Endothelial cell of umbilical vein (primary cell): ENCODE data around the gene CLDN7. TPM values are rescaled to one million over a fixed set of nuclear protein-coding genes. Genes with fewer than 3 reads are reported as not detected.

Experiments used
- BruUV-seq: library from RNA; stranded (reverse); fragments of 400-500 nt; replicated peaks from 2 replicates; lab custom pipeline; 2021; lab: Mats Ljungman, UMichigan
- CTCF ChIA-PET: fragments of 300-600, 350-600 bp; sonication (Branson Sonifier 250); formaldehyde crosslinking; loops from one replicate; lab custom pipeline; 2021; ENCODE audit warnings: antibody characterized with exemption, inconsistent platforms; lab: Charles Lee
- POLR2A ChIA-PET: fragments of 300-600, 350-600 bp; sonication (Branson Sonifier 250); formaldehyde crosslinking; loops from one replicate; lab custom pipeline; 2021; ENCODE audit warnings: antibody characterized with exemption, inconsistent platforms; lab: Charles Lee
- DNase-seq: peaks from one replicate; pipeline ENCODE4 v3.0.0-alpha.2; 2011; ENCODE audit warnings: low read depth, low spot score
- FAIRE-seq: peaks from 2 replicates; lab custom pipeline; 2011; peaks lifted over from hg19 to GRCh38; lab: Jason Lieb, UNC
- H2AFZ ChIP-seq: 2 replicates; pipeline ENCODE4 v1.6.0; 2012; ENCODE audit warnings: low read depth, low read length, control low read depth, inconsistent platforms
- H3K27ac ChIP-seq: 2 replicates; pipeline ENCODE4 v1.5.1; 2011; ENCODE audit warnings: low read depth, mild to moderate bottlenecking, control low read depth, low read length, moderate library complexity; ENCODE audit not compliant: insufficient read depth
- H3K27me3 ChIP-seq, 2 experiments: 2 replicates each; pipeline versions ENCODE4 v1.6.0 to v1.6.1; 2011; ENCODE audit warnings: low read length in 2 of 2, mixed read lengths in 1 of 2; ENCODE audit not compliant: control insufficient read depth in 2 of 2, insufficient read depth in 2 of 2
- H3K36me3 ChIP-seq, 2 experiments: 2 replicates in 1 of 2; 3 replicates in 1 of 2; pipeline ENCODE4 v1.5.1; 2011; ENCODE audit warnings: low read length in 2 of 2, mild to moderate bottlenecking in 1 of 2, moderate library complexity in 1 of 2; ENCODE audit not compliant: control insufficient read depth in 2 of 2, insufficient read depth in 2 of 2; ENCODE audit errors: extremely low read depth in 1 of 2
- H3K4me1 ChIP-seq: 3 replicates; pipeline ENCODE4 v1.5.1; 2011; ENCODE audit warnings: mild to moderate bottlenecking, low read length; ENCODE audit not compliant: control insufficient read depth, insufficient read depth; ENCODE audit errors: extremely low read depth
- H3K4me2 ChIP-seq: 2 replicates; pipeline ENCODE4 v1.6.1; 2011; ENCODE audit warnings: low read length, control low read depth, mixed read lengths; ENCODE audit not compliant: insufficient read depth
- H3K4me3 ChIP-seq, 3 experiments: fragments of 200-600 bp in 1 of 3; sonication (generic), shearing (Covaris generic) in 1 of 3; replicated peaks in 1 of 3; 2 replicates each; pipeline ENCODE4 v1.5.1; 2011 to 2016; ENCODE audit warnings: control low read depth in 3 of 3, low read length in 3 of 3, mild to moderate bottlenecking in 2 of 3, inconsistent platforms in 1 of 3, low read depth in 1 of 3, moderate library complexity in 1 of 3; ENCODE audit not compliant: insufficient read depth in 1 of 3
- H3K79me2 ChIP-seq: 2 replicates; pipeline ENCODE4 v1.6.0; 2012; ENCODE audit warnings: low read length, inconsistent platforms; ENCODE audit not compliant: control insufficient read depth, insufficient read depth
- H3K9ac ChIP-seq: replicated peaks from 2 replicates; pipeline ENCODE3; 2011; ENCODE audit warnings: low read length, control low read depth; ENCODE audit not compliant: insufficient read depth; ENCODE audit errors: extremely low read depth
- H3K9me1 ChIP-seq: replicated peaks from 3 replicates; pipeline ENCODE4 v1.6.0; 2011; ENCODE audit warnings: mild to moderate bottlenecking, low read length; ENCODE audit not compliant: control insufficient read depth, insufficient read depth; ENCODE audit errors: extremely low read depth
- H3K9me3 ChIP-seq: replicated peaks from 2 replicates; pipeline ENCODE4 v1.5.1; 2012; ENCODE audit warnings: low read length, inconsistent platforms; ENCODE audit not compliant: control insufficient read depth, insufficient read depth
- H4K20me1 ChIP-seq: replicated peaks from 2 replicates; pipeline ENCODE3; 2011; ENCODE audit warnings: mild to moderate bottlenecking, low read length; ENCODE audit not compliant: control insufficient read depth, insufficient read depth; ENCODE audit errors: extremely low read depth
- FOS ChIP-seq: IDR thresholded peaks from 2 replicates; pipeline ENCODE4 v1.6.1; 2011; ENCODE audit warnings: mild to moderate bottlenecking, low read length, moderate library complexity, borderline replicate concordance; ENCODE audit not compliant: insufficient read depth
- GATA2 ChIP-seq: IDR thresholded peaks from 2 replicates; pipeline ENCODE4 v1.7.0; 2011; ENCODE audit warnings: low read depth, mild to moderate bottlenecking, moderate library complexity, mixed read lengths, low read length; ENCODE audit not compliant: insufficient read length, insufficient read depth
- JUN ChIP-seq: IDR thresholded peaks from 2 replicates; pipeline ENCODE4 v1.6.1; 2011; ENCODE audit warnings: borderline replicate concordance, low read depth; ENCODE audit not compliant: insufficient read length, insufficient read depth
- MYC ChIP-seq: IDR thresholded peaks from one replicate; pipeline ENCODE4 v1.6.1; 2011; ENCODE audit warnings: mild to moderate bottlenecking, low read depth, low read length
- POLR2A ChIP-seq: IDR thresholded peaks from 2 replicates; pipeline ENCODE4 v1.6.1; 2012; ENCODE audit warnings: low read depth, mild to moderate bottlenecking, control low read depth, low read length
- POLR2AphosphoS5 ChIP-seq: IDR thresholded peaks from 2 replicates; pipeline ENCODE4 v1.6.1; 2012; ENCODE audit warnings: low read depth, mild to moderate bottlenecking, control low read depth, low read length, moderate library complexity; ENCODE audit not compliant: insufficient read depth
- dilution Hi-C: fragments of 300-500 bp; cut with MboI; formaldehyde crosslinking; loops from one replicate; pipeline ENCODE4 v1.15.0; 2019; ENCODE audit warnings: low sequenced_read_pairs; ENCODE audit not compliant: extremely low pct_ligation_motif_present
- intact Hi-C: fragments of 100-400 bp; cut with micrococcal nuclease; formaldehyde crosslinking; loops from one replicate; pipeline ENCODE4 v1.10.0; 2022
- polyA plus RNA-seq, 4 experiments: library from polyadenylated mRNA; depleted of rRNA in 3 of 4; stranded (reverse) in 3 of 4; unstranded in 1 of 4; fragments of >200 nt; gene quantifications; 2 replicates each; pipeline versions ENCODE4 v1.2.1 to v1.2.3, GENCODE V29; 2011 to 2012; ENCODE audit warnings: missing spikeins in 1 of 4
- total RNA-seq: library from RNA; stranded (reverse); gene quantifications from 2 replicates; pipeline ENCODE4 v1.2.3, GENCODE V29; 2021
- TF ChIP-seq, protein P1 (sequence below), 2 donors: IDR thresholded peaks; 1 replicate in 1 of 2; 2 replicates in 1 of 2; pipeline ENCODE4 v1.5.1; 2011; ENCODE audit warnings: low read length in 2 of 2, mild to moderate bottlenecking in 2 of 2, moderate library complexity in 2 of 2, control low read depth in 1 of 2, inconsistent platforms in 1 of 2, low read depth in 1 of 2; ENCODE audit not compliant: insufficient read depth in 1 of 2; ENCODE audit errors: extremely low read depth in 1 of 2
- TF ChIP-seq, protein P2 (sequence below): IDR thresholded peaks from 2 replicates; pipeline ENCODE4 v1.6.1; 2011; ENCODE audit not compliant: insufficient read depth, insufficient read length

The CLDN7 gene
- total and polyA plus RNA-seq, 2 donors (not counting 3 experiments of a cell fraction or from before 2014, with no cell fraction given): 25.4 to 25.7 TPM

DNA sequence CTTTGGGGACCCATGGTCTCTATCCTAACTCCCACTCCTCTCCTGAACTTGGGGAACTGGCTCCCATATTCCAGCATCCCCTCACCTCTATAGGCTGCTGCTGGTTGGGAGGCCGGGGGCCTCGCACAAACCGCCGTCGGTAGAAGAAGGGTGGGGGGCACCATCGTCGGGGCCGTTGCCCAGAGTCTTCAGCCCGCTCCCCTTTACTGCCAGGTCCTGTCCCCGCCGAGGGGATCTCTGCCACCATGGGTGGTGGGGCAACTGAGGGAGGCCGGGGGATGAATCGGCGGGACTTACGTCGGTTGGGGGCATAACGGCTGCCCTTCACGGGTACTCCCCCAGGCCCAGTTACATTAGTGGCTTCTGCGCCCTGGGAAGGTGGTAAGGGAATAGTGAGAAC, 27.9 kb upstream of the CLDN7 start:
- CTCF ChIA-PET: interaction anchor here (10.2 kb wide), 1 partner anchor 7 kb away, joined by 170 read pairs; no protein-coding TSS in a partner anchor
- dilution Hi-C loops: no loop called here
- H3K27me3 ChIP-seq: peaks cover 20 to 40% of the 10 kb centered on the region in 2 experiments

More for the DNA sequence above, 27.9 kb upstream of the CLDN7 start:
- Histone ChIP-seq H3K4me1 (peaks cover 3% of the 10 kb centered on the region), H3K4me3 (no peak overlapping the region), H2AFZ (no peak overlapping the region), H3K9ac (no peak overlapping the region), H4K20me1 (no peaks in the 10 kb centered on the region), H3K4me2 (no peak overlapping the region), H3K79me2 (no peaks in the 10 kb centered on the region), H3K27ac (no peak overlapping the region), H3K9me1 (no peaks in the 10 kb centered on the region), H3K36me3 (no peaks in the 10 kb centered on the region), H3K9me3 (no peaks in the 10 kb centered on the region)
- BruUV-seq: no TSS peak
- FAIRE-seq (no peak), DNase-seq (no peak)
- TF ChIP-seq JUN (no peak), POLR2AphosphoS5 (no peak), FOS (no peak), GATA2 (no peak), POLR2A (no peak), MYC (no peak)
- TF ChIP-seq, protein P1, sequence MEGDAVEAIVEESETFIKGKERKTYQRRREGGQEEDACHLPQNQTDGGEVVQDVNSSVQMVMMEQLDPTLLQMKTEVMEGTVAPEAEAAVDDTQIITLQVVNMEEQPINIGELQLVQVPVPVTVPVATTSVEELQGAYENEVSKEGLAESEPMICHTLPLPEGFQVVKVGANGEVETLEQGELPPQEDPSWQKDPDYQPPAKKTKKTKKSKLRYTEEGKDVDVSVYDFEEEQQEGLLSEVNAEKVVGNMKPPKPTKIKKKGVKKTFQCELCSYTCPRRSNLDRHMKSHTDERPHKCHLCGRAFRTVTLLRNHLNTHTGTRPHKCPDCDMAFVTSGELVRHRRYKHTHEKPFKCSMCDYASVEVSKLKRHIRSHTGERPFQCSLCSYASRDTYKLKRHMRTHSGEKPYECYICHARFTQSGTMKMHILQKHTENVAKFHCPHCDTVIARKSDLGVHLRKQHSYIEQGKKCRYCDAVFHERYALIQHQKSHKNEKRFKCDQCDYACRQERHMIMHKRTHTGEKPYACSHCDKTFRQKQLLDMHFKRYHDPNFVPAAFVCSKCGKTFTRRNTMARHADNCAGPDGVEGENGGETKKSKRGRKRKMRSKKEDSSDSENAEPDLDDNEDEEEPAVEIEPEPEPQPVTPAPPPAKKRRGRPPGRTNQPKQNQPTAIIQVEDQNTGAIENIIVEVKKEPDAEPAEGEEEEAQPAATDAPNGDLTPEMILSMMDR (IDR thresholded peaks at IDR 0.05; ENCODE audit: extremely low read depth in 1 of 2, insufficient read depth in 1 of 2, low read depth in 1 of 2, low read length in 2 of 2): no peak
- TF ChIP-seq, protein P2, sequence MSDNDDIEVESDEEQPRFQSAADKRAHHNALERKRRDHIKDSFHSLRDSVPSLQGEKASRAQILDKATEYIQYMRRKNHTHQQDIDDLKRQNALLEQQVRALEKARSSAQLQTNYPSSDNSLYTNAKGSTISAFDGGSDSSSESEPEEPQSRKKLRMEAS: no peak
- POLR2A ChIA-PET: no interaction called here
- intact Hi-C loops: no loop called here
